Esophagus muscularis mucosa (tissue), 4 donors: ENCODE measurements around the gene ANKRD60. TPM values are rescaled to one million over a fixed set of nuclear protein-coding genes. Genes with fewer than 3 reads are reported as not detected.

Experiments used
- DNase-seq: peaks from one replicate; pipeline ENCODE4 v3.0.0-alpha.2; 2017; ENCODE audit errors: extremely low spot score
- H3K27ac ChIP-seq, 4 donors: fragments of 200-600 bp; sonication (generic); replicated peaks in 1 of 4; 1 replicate in 3 of 4; 2 replicates in 1 of 4; pipeline ENCODE4 v1.5.1; 2016 to 2019; ENCODE audit warnings: mild to moderate bottlenecking in 1 of 4
- H3K27me3 ChIP-seq, 4 donors: fragments of 200-600 bp; sonication (generic); one replicate each; pipeline versions ENCODE4 v1.5.1 to v1.6.0; 2016 to 2019
- H3K36me3 ChIP-seq, 4 donors: fragments of 200-600 bp; sonication (generic); one replicate each; pipeline ENCODE4 v1.5.1; 2016 to 2019
- H3K4me1 ChIP-seq, 4 donors: fragments of 200-600 bp; sonication (generic); one replicate each; pipeline ENCODE4 v1.5.1; 2016 to 2019
- H3K4me3 ChIP-seq, 4 donors: fragments of 200-600 bp; sonication (generic); 1 replicate in 2 of 4; 2 replicates in 2 of 4; pipeline ENCODE4 v1.5.1; 2016 to 2019; ENCODE audit warnings: mild to moderate bottlenecking in 4 of 4, moderate library complexity in 1 of 4
- H3K9me3 ChIP-seq, 4 donors: fragments of 200-600 bp; sonication (generic); 1 replicate in 3 of 4; 2 replicates in 1 of 4; pipeline ENCODE4 v1.5.1; 2016 to 2019
- EP300 ChIP-seq: sonication (generic); formaldehyde crosslinking; IDR thresholded peaks from one replicate; pipeline ENCODE4 v1.6.1; 2017; ENCODE audit warnings: antibody characterized with exemption
- POLR2A ChIP-seq: fragments of 450-650 bp; IDR thresholded peaks from one replicate; pipeline ENCODE4 v1.6.1; 2017; ENCODE audit warnings: antibody characterized with exemption, moderate library complexity, mild to moderate bottlenecking, low read depth
- POLR2AphosphoS5 ChIP-seq, 2 donors: sonication (generic); formaldehyde crosslinking; IDR thresholded peaks; one replicate each; pipeline ENCODE4 v1.6.1; 2017; ENCODE audit warnings: antibody characterized with exemption in 2 of 2
- WGBS: methylation state at CpG from one replicate; pipeline ENCODE4 v1.1.5; 2018; 5-methylcytosine and 5-hydroxymethylcytosine counted together
- intact Hi-C: fragments of 100-400 bp; cut with DNase I; formaldehyde crosslinking; loops from one replicate; pipeline ENCODE4 v1.15.1; 2023
- total RNA-seq, 4 donors: library from RNA; depleted of rRNA; stranded (reverse); fragments of >200 nt; gene quantifications; one replicate each; pipeline versions ENCODE4 v1.1.0 to v1.2.1, GENCODE V29; 2016
- TF ChIP-seq, protein P1 (sequence below), 3 experiments: fragments of 200-600 bp in 2 of 3; fragments of 450-650 bp in 1 of 3; sonication (generic) in 2 of 3; IDR thresholded peaks; one replicate each; pipeline ENCODE4 v1.5.1; 2017 to 2019; ENCODE audit warnings: antibody characterized with exemption in 3 of 3, mild to moderate bottlenecking in 2 of 3, moderate library complexity in 1 of 3

The ANKRD60 gene
- total RNA-seq, 4 donors from 2014 or later: not detected

DNA sequence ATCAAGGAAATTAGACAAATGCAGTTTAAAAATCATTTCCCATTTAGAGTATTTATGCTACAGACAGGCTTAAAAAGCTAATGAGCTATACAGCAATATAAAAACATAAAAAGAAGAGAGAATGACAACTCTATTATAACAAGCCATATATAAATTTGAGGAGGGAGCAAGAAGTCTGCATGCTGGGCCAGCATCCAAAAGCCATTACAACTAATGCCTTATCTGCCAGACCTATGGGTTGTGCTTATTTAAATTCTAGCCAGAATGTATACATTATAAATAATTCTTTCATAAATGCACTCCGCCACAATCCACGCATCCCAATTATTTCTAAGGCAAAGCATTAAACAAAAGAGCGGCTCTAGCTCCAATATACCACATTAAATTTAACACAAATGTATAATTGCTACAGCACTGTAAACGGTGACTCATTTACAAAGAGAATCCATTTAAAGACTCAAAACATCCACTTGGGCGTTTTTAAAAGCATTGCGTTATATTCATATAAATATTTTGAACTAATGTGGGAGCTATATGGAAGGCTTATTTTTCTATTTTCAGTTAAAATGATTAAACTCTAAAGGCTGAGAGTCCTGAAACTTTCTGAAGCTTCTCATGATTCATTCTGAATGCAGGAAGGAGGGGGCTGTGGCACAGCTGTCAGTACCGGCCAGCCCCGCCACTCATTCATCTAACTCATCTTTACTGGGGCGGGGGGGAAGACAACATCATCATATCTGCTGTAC is 43.3 kb upstream of the ANKRD60 start:
- H3K27me3 ChIP-seq: no peaks in the 10 kb centered on the region
- no peak for DNase-seq
- H3K4me3 ChIP-seq: no peak overlapping the region
- no peaks in the 10 kb centered on the region for H3K9me3 ChIP-seq
- WGBS: 73% methylated on average over 9 of the region's 9 CpGs
- TF ChIP-seq POLR2AphosphoS5 (IDR thresholded peaks at IDR 0.05) (no peak), EP300 (no peak), POLR2A (no peak)
- TF ChIP-seq, protein P1, sequence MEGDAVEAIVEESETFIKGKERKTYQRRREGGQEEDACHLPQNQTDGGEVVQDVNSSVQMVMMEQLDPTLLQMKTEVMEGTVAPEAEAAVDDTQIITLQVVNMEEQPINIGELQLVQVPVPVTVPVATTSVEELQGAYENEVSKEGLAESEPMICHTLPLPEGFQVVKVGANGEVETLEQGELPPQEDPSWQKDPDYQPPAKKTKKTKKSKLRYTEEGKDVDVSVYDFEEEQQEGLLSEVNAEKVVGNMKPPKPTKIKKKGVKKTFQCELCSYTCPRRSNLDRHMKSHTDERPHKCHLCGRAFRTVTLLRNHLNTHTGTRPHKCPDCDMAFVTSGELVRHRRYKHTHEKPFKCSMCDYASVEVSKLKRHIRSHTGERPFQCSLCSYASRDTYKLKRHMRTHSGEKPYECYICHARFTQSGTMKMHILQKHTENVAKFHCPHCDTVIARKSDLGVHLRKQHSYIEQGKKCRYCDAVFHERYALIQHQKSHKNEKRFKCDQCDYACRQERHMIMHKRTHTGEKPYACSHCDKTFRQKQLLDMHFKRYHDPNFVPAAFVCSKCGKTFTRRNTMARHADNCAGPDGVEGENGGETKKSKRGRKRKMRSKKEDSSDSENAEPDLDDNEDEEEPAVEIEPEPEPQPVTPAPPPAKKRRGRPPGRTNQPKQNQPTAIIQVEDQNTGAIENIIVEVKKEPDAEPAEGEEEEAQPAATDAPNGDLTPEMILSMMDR (IDR thresholded peaks at IDR 0.05): no peak
- peaks cover 24 to 52% (median 36%) of the 10 kb centered on the region in 4 donors for H3K36me3 ChIP-seq
- intact Hi-C loops: no loop called here
- no peaks in the 10 kb centered on the region for H3K4me1 ChIP-seq
- H3K27ac ChIP-seq: no peak overlapping the region

DNA sequence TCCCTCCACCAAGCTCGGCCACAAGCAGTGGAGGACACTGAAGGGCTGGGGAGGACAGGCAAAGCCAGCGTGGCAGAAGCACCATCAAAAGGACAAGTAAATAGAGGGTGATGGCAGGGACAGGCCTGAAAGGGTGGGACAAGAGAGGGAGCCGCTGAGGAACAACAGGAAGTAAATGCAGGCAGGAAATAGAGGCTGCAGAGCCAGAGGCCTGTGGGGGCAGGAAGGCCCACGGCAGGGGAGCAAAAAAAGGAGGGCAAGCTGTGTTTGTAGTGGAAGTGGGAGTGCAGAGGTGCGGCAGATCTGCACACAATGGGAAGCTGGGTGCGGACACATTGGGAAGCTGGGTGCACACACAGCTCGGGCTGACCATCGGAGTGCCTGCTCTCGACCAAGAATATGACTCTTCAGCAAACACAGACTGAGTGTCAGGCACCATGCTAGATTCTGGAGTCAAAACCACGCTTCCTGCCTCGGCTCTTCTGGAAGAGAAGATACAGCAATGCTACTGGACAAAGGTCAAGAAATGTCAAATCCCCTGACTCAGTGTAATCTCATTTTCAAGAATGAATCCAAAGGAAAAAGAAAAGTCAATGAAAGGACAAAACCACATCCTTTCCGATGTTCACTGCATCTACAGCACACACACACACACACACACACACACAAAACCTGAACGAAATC is 40.6 kb upstream of the ANKRD60 start:
- H3K27ac ChIP-seq: no peak overlapping the region
- no peaks in the 10 kb centered on the region for H3K9me3 ChIP-seq
- no peak overlapping the region for H3K4me3 ChIP-seq
- no peak for TF ChIP-seq POLR2A
- no peak for TF ChIP-seq POLR2AphosphoS5 (IDR thresholded peaks at IDR 0.05)
- TF ChIP-seq EP300: no peak
- TF ChIP-seq, protein P1 (IDR thresholded peaks at IDR 0.05): no peak
- intact Hi-C loops: no loop called here
- no peaks in the 10 kb centered on the region for H3K27me3 ChIP-seq
- 84% methylated on average over 13 of the region's 13 CpGs for WGBS
- H3K4me1 ChIP-seq: no peaks in the 10 kb centered on the region
- no peak for DNase-seq
- peaks cover 24 to 79% (median 60%) of the 10 kb centered on the region in 4 donors for H3K36me3 ChIP-seq

DNA sequence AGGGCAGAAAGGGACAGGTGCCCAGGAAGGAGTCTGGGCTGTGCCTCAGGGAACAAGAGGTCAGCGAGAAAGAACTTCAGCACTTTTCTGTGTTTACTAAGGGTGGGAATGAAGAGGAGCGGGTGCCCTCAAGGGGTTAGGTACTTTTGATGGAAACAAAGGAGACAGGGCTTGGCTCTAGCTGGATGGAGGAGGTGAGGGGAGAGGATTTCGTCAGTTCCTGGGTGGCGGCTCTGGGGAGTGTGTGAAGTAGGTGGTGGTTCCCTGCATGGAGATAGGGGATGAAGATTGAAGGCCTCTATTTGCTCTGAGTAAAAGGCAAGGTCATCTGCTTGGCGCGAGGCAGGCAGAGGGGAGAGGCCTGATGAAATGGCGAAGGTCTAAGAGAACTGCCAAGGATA is 40.0 kb upstream of the ANKRD60 start:
- Histone ChIP-seq H3K4me1 (no peaks in the 10 kb centered on the region), H3K4me3 (no peak overlapping the region), H3K9me3 (no peaks in the 10 kb centered on the region), H3K36me3 (peaks cover 24 to 86% (median 65%) of the 10 kb centered on the region in 4 donors), H3K27ac (no peak overlapping the region), H3K27me3 (no peaks in the 10 kb centered on the region)
- WGBS: 96% methylated on average over 7 of the region's 7 CpGs
- DNase-seq: no peak
- TF ChIP-seq, protein P1 (IDR thresholded peaks at IDR 0.05): no peak
- no peak for TF ChIP-seq POLR2A
- no peak for TF ChIP-seq POLR2AphosphoS5 (IDR thresholded peaks at IDR 0.05)
- TF ChIP-seq EP300: no peak
- intact Hi-C loops: no loop called here

DNA sequence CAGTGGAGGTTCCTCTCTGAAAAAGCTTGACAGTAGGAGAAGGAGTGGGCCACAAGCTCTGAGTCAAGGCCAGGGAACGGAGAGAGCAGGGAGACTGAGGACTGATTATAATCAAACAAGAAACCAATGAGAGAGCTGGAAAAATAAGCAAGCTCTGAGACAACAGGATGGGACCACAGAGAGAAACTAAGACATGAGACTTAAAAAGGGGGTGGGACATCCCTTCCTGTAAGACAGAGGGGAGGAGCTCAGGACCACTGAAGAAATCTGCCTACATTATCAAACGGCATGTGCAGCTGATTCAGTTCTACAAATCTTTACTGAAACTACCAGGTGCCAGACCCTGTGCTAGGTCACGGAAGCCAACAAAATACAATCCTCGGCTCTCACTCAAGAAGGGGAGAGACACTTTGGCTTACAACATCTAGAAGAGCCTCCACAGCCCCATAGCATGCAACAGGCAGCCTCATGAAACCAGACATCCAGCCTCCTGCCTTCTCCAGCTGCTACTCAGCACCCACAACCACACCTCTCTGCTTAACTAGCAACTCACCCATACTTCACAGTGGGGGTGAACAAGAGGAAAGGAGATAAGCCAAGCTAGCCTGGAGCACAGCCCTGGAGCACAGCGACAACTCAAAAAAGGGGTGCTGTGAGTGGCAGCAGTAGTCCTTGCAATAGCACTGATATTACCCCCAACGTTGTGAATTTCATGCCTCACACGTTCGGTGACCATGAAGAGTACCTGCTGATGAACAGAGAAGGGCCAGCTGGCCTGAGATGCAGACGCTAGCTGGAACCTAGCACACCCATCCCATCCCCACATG is 39.1 kb upstream of the ANKRD60 start:
- Histone ChIP-seq H3K27me3 (no peaks in the 10 kb centered on the region), H3K9me3 (no peaks in the 10 kb centered on the region), H3K4me3 (no peak overlapping the region), H3K36me3 (peaks cover 24 to 94% (median 71%) of the 10 kb centered on the region in 4 donors), H3K4me1 (no peaks in the 10 kb centered on the region), H3K27ac (no peak overlapping the region)
- DNase-seq: no peak
- 93% methylated on average over 9 of the region's 9 CpGs for WGBS
- no peak for TF ChIP-seq EP300
- TF ChIP-seq, protein P1 (IDR thresholded peaks at IDR 0.05): no peak
- no peak for TF ChIP-seq POLR2A
- TF ChIP-seq POLR2AphosphoS5 (IDR thresholded peaks at IDR 0.05): no peak
- intact Hi-C loops: no loop called here
